NCI-H748 (cell line): ENCODE measurements around the gene ANAPC16.
"Not testable (repeated sequence)": the region's sequence is repeated elsewhere in the genome, so short reads cannot be mapped to it uniquely, and the experiment has no call there.

Experiments used
- DNase-seq: peaks from one replicate; lab custom pipeline; 2025; ENCODE audit not compliant: unreplicated experiment; lab: John Stamatoyannopoulos, UW

The ANAPC16 gene

DNA sequence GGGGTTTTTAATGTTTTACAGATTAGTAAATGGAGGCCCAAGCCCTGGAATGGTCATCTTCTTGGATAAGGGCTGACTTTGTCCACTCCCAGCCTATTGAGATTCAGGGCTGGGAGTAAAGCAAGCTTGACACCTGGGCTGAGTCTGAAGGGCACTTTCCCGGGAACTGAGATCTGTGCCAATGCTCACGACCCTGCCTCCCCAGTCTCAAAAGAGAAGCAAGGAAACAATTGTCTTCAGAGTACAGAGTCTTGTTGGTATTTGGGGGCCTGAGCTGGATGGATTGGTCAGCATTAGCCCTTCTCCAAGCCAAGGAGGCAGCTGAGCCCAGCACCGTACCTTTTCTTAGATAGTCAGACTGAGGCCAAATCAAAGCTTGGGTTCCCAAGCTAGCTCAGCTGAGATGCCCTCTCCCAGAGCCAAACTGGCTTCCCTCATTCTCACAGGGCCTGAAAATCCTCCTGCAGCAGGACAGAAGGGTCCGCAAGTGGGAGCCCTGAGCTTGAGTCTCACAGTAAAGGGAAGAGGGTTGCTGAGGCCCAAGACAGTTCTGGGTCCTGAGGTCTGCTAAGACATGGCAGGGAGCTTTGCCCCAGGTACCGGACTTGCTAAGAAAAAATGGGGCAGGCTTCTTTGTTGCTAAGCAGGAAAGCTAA, 61.7 kb downstream of the ANAPC16 start:
- no peak for DNase-seq

DNA sequence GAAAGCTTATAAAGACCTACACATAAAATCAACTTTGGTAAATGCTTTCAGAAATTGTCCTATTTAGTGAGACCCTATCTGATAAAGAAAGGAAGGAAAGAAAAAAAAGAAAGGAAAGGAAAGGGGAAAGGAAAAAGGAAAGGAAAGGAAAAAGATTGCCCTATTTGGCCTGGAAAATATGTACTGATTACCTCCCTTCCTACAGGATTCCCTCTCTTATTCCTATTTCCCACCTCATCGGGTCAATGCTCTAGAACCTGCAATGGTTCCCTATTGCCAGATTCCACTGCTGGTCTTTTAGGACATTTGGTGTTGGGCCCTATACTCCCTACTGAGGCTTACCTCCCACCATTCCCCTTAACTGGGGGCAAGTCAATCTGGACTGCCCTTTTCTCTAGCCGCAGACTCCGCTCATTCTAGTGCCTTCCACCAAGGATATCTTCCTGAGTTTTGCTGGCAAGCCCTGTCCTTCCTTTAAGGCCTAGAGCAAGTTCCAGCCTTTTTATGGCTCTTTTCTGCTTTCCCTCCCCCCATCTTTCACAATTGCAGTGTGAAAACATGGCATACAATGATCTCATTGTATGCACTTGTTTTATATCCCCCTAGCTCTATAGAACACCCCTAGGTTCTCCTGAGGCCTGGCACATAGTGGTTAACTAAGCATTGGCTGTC, 62.3 kb downstream of the ANAPC16 start:
- DNase-seq: no peak

DNA sequence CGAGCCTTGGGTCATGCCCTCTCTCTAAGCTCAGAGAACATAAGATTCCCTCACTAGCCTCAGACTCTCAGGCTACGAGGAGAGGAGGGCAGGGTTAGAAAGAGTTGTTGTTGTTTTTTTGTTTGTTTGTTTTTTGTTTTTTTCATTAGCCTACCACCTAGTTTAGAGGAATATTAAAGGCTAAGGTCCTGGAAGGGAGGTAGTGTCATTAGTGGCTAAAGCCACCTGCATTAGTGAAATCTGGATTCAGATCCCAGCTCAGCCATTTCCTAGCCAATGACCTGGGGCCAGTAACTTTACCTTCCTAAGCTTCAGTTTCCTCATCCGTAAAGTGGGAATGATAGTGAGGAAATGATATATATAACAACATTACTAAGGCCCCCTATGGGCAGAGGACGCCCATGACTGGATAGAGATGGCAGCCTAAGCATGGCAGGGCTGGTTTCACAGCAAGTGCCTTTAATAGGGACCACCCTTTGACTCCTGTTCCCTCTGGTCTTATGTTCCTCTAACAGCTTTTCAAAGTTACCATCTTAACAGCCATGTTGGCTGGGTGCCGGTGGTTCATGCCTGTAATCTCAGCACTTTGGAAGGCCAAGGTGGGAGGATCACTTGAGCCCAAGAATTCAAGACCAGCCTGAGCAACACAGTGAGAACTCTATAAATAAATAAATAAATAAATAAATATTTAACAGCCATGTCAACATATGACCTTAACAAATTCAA, 63.0 kb downstream of the ANAPC16 start:
- DNase-seq: no peak

DNA sequence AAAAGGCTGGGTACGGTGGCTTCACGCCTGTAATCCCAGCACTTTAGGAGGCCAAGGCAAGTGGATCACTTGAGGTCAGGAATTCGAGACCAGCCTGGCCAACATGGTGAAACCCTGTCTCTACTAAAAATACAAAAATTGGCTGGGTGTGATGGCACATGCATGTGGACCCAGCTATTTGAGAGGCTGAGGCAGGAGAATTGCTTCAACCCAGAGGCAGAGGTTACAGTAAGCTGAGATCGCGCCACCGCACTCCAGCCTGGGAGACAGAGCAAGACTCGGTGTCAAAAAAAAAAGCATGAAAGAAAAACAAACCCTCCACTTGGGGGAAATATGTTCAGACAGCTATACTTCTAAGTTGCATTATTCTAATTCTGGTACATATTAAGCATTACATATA, 63.8 kb downstream of the ANAPC16 start:
- DNase-seq: not testable (repeated sequence)

DNA sequence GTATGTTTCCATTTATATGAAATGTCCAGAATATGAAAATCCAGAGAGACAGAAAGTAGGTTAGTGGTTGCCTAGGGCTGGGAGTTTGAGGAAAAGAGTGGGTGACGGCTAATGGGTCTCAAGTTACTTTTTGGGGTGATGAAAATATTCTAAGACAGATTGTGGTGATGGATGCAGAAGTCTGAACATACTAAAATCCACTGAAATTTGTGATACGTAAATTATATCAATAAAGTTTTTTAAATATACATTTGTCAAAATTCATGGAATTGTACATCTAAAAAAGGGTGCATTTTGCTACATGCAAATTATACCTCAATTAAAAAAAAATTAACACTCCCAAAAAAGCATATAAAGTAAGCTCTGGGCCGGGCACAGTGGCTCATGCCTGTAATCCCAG, 67.3 kb downstream of the ANAPC16 start:
- DNase-seq: no peak
